K562 (cell line): ENCODE data around the gene ZSWIM4. TPM values are rescaled to one million over a fixed set of nuclear protein-coding genes. Genes with fewer than 3 reads are reported as not detected.

Experiments used
- CBX2 ChIP-seq: fragments of 200-600 bp; sonication (generic); IDR thresholded peaks from one replicate; pipeline ENCODE4 v1.6.1; 2012; ENCODE audit warnings: mild to moderate bottlenecking, low read length, inconsistent platforms; ENCODE audit not compliant: insufficient read depth, poor library complexity, severe bottlenecking
- CEBPZ ChIP-seq: fragments of 150-350 bp; IDR thresholded peaks from 2 replicates; pipeline ENCODE4 v1.6.1; 2014; ENCODE audit warnings: low read depth, mild to moderate bottlenecking, low read length, borderline replicate concordance
- CHAMP1 ChIP-seq: fragments of 450-650 bp; IDR thresholded peaks from 2 replicates; pipeline ENCODE4 v1.6.1; 2016; ENCODE audit warnings: mild to moderate bottlenecking
- DIDO1 ChIP-seq: fragments of 450-650 bp; IDR thresholded peaks from 2 replicates; pipeline ENCODE4 v1.6.1; 2016; ENCODE audit warnings: low read depth, missing biosample characterization, missing genetic modification characterization
- EZH2 ChIP-seq: IDR thresholded peaks from 2 replicates; pipeline ENCODE4 v1.6.1; 2012; ENCODE audit warnings: low read depth, mild to moderate bottlenecking, inconsistent platforms, low read length, borderline replicate concordance
- FOXK2 ChIP-seq, 2 experiments: fragments of 450-650 bp; IDR thresholded peaks in 1 of 2; conservative IDR thresholded peaks in 1 of 2; 2 replicates each; pipeline ENCODE4 v1.6.1; 2016; ENCODE audit warnings: low read depth in 2 of 2, mild to moderate bottlenecking in 1 of 2
- KDM5B ChIP-seq: fragments of 200-600 bp; sonication (generic); IDR thresholded peaks from 2 replicates; pipeline ENCODE4 v1.6.1; 2012; ENCODE audit warnings: low read depth, mild to moderate bottlenecking, moderate library complexity, low read length, control low read depth, inconsistent platforms; ENCODE audit not compliant: insufficient replicate concordance
- KHSRP ChIP-seq: fragments of 450-650 bp; IDR thresholded peaks from 2 replicates; pipeline ENCODE4 v1.6.1; 2017
- MTF1 ChIP-seq: fragments of 250-450 bp; sonication (Bioruptor Pico); IDR thresholded peaks from 2 replicates; pipeline ENCODE4 v1.9.0; 2021; ENCODE audit warnings: moderate library complexity, mild to moderate bottlenecking, inconsistent platforms, borderline replicate concordance
- PML ChIP-seq: IDR thresholded peaks from 2 replicates; pipeline ENCODE4 v1.6.1; 2012; ENCODE audit warnings: low read length, inconsistent platforms
- SETDB1 ChIP-seq: IDR thresholded peaks from one replicate; pipeline ENCODE4 v1.6.1; 2012; ENCODE audit warnings: low read length, control low read depth, inconsistent platforms
- TAF15 ChIP-seq: fragments of 200-400 bp; formaldehyde crosslinking; IDR thresholded peaks from 2 replicates; pipeline ENCODE4 v1.6.1; 2017; ENCODE audit warnings: mild to moderate bottlenecking, low read depth, low read length, moderate library complexity
- TBP ChIP-seq: optimal IDR thresholded peaks from 2 replicates; pipeline ENCODE3; 2011; ENCODE audit warnings: low read depth, low read length, improper control_type of control experiment
- ZFP36 ChIP-seq: fragments of 150-350 bp; IDR thresholded peaks from 2 replicates; pipeline ENCODE4 v1.6.1; 2018; ENCODE audit warnings: low read length, low read depth; ENCODE audit not compliant: partially characterized antibody
- ZNF395 ChIP-seq: fragments of 200-800 bp; sonication (Bioruptor generic); IDR thresholded peaks from 2 replicates; pipeline ENCODE4 v1.6.1; 2017; ENCODE audit warnings: missing genetic modification characterization, missing compliant biosample characterization
- ZNF41 ChIP-seq: fragments of 250-450 bp; sonication (Bioruptor Pico); conservative IDR thresholded peaks from 2 replicates; pipeline ENCODE4 v1.4.0; 2020; ENCODE audit warnings: mild to moderate bottlenecking
- ZNF740 ChIP-seq, 3 experiments: fragments of 200-800 bp in 1 of 3; sonication (Bioruptor generic) in 1 of 3; sonication (generic) in 1 of 3; formaldehyde crosslinking in 1 of 3; IDR thresholded peaks; 2 replicates each; pipeline versions ENCODE4 v1.6.1 to v1.8.0; 2016 to 2022; ENCODE audit warnings: mild to moderate bottlenecking in 2 of 3, missing compliant biosample characterization in 2 of 3, missing genetic modification characterization in 2 of 3, missing genetic modification reagents in 1 of 3
- polyA plus RNA-seq, 8 experiments: library from polyadenylated mRNA; depleted of rRNA in 4 of 8; stranded (reverse) in 5 of 8; unstranded in 3 of 8; fragments of >200 nt; fragmentation: Nextera tagmentation in 2 of 8; fragmentation: Illumina TruSeq in 1 of 8; extraction: Ambion mirVana in 2 of 8; extraction: Trizol in 1 of 8; gene quantifications; 2 replicates each; pipeline versions ENCODE4 v1.2.1 to v1.2.3, GENCODE V29; 2011 to 2014; ENCODE audit warnings: inconsistent platforms in 1 of 8, missing spikeins in 1 of 8
- total RNA-seq, 7 experiments: library from RNA; depleted of rRNA in 6 of 7; stranded (reverse); fragments of >200 nt in 6 of 7; fragmentation: Illumina TruSeq in 2 of 7; extraction: Trizol in 2 of 7; gene quantifications; 2 replicates each; pipeline versions ENCODE4 v1.2.1 to v1.2.3, GENCODE V29; 2011 to 2021; ENCODE audit warnings: low replicate concordance in 1 of 7

ZSWIM4 gene
- total and polyA plus RNA-seq, 9 of the 15 experiments (the other 6 are each of a cell fraction or from before 2014, with no cell fraction given) = 0.25 to 3.7 (median 0.79) TPM; not detected in 2

GRCh38 chr19:13847407-13848339 lies 52.4 kb downstream of the ZSWIM4 start (continued):
- TF ChIP-seq ZNF395 (CRISPR knock-in tag) (no peak; the same call in 1 of the 2 replicates), ZFP36 (peak; percentile 9), SETDB1 (no peak), CHAMP1 (no peak), TBP (no peak), EZH2 (no peak), KDM5B (peak; percentile 84), ZNF41 (CRISPR knock-in tag) (no peak), KHSRP (no peak), TAF15 (no peak), PML (peak; percentile 43; the same call in 1 of the 2 replicates), FOXK2 (conservative IDR thresholded peaks at IDR 0.05 in 1 of 2, IDR thresholded peaks at IDR 0.05 in 1 of 2; ENCODE audit: low read depth in 2 of 2) (peak in 1 of 2 experiments; percentile 30; a peak in 1 of 4 replicates), DIDO1 (tag) (no peak), ZNF740 (CRISPR knock-in tag; IDR thresholded peaks at IDR 0.05) (peak; percentile 85), ZNF740 (tag; IDR thresholded peaks at IDR 0.05) (peak in 1 of 2 experiments; percentile 90; a peak in 2 of 4 replicates), MTF1 (CRISPR knock-in tag) (no peak), CBX2 (no peak), CEBPZ (no peak)
